Rectal smooth muscle tissue (tissue), 1 donor: ENCODE measurements around the gene PON3.

ENCODE experiments used
- H3K27ac ChIP-seq: one replicate; pipeline ENCODE4 v1.7.0; 2013; ENCODE audit warnings: low read depth, low read length, inconsistent platforms
- H3K27me3 ChIP-seq: one replicate; pipeline ENCODE4 v1.7.0; 2013; ENCODE audit warnings: low read length; ENCODE audit not compliant: control insufficient read depth, insufficient read depth
- H3K36me3 ChIP-seq: one replicate; pipeline ENCODE4 v1.7.0; 2013; ENCODE audit warnings: low read length; ENCODE audit not compliant: control insufficient read depth, insufficient read depth
- H3K4me1 ChIP-seq: one replicate; pipeline ENCODE4 v1.7.0; 2013; ENCODE audit warnings: low read length; ENCODE audit not compliant: control insufficient read depth, insufficient read depth
- H3K4me3 ChIP-seq: one replicate; pipeline ENCODE4 v1.7.0; 2013; ENCODE audit warnings: low read length
- H3K9ac ChIP-seq: one replicate; pipeline ENCODE4 v1.7.0; 2013; ENCODE audit warnings: low read length

The PON3 gene

DNA sequence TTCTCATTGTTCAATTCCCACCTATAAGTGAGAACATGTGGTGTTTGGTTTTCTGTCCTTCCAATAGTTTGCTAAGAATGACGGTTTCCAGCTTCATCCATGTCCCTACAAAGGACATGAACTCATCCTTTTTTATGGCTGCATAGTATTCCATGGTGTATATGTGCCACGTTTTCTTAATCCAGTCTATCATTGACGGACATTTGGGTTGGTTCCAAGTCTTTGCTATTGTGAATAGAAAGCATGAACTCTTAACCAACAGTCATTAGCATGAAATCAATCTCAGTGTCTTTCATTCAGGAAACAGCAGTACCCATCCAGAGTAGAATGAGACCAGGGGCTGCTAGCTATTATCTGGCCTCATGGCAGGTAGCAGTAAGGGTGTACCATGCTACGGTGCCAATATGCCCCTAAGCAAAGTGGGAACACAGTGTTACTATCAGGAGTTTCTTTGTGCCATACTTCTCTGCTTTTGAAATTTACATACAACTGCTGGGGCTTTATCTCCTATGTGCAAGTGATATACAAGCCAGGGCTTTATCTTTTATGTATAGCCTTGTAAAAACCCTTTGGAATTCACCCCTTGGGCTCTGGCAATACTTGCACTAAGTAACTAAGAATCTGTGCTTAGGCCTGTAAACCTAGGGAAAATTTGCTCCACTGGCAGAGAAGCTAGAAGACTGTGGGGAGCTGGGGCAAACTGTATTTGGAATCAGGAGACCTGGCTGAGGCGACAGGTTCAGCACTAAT, 33.2 kb upstream of the PON3 start:
- H3K36me3 ChIP-seq: peaks cover 2% of the 10 kb centered on the region
- no peak overlapping the region for H3K9ac ChIP-seq
- no peaks in the 10 kb centered on the region for H3K27me3 ChIP-seq
- peaks cover 2% of the 10 kb centered on the region for H3K4me1 ChIP-seq
- no peak overlapping the region for H3K4me3 ChIP-seq
- no peak overlapping the region for H3K27ac ChIP-seq

DNA sequence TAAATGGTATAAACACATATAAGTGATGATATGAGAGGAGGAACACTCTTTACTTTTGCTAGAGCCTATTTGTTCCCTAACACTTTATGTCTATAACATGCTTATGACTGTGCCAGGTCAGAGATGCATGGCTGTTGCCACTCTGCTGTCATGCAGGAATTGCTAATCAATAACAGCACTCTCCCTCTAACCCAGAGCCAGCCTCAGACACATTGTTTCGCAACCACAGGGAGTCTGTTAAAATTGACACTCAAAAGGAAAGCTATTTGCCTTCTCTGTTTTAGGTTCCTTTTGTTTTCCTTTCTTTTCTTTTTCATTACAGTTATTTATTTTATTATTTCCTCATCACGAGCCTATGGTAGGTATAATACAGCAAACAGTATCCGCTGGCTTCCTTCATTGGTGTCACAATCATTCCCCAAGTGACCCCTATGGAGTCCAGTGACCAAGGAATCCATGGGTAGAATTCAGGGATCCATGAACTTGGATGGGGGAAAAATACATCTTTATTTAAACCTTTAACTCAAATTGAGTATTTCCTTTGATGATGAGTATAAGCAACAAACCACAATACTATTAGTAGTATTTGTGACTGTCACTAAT, 31.8 kb upstream of the PON3 start:
- H3K27me3 ChIP-seq: no peaks in the 10 kb centered on the region
- no peak overlapping the region for H3K9ac ChIP-seq
- H3K4me3 ChIP-seq: no peak overlapping the region
- peaks cover 2% of the 10 kb centered on the region for H3K36me3 ChIP-seq
- no peaks in the 10 kb centered on the region for H3K4me1 ChIP-seq
- no peak overlapping the region for H3K27ac ChIP-seq

DNA sequence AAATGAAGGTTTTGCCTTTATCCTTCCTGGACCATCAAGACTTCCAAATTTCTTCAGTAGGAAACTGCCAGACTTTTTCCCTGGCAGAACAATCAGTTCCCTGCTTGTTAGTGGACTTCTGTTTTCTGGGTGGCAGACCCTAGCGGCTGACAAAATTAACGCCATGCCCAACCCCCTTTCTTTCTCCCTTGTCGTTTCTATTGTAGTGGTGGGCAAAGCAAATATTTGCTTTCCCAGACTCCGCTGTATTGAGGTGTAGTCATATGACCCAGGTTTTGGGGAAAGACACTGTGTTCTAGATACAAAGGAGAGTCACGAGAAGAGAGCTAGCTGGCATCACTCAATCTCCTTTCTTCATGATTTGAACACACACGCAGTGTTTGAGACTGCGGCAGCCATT, 31.0 kb upstream of the PON3 start:
- Histone ChIP-seq H3K4me3 (no peak overlapping the region), H3K27ac (no peak overlapping the region), H3K36me3 (peaks cover 2% of the 10 kb centered on the region), H3K27me3 (no peaks in the 10 kb centered on the region), H3K4me1 (no peaks in the 10 kb centered on the region), H3K9ac (no peak overlapping the region)

DNA sequence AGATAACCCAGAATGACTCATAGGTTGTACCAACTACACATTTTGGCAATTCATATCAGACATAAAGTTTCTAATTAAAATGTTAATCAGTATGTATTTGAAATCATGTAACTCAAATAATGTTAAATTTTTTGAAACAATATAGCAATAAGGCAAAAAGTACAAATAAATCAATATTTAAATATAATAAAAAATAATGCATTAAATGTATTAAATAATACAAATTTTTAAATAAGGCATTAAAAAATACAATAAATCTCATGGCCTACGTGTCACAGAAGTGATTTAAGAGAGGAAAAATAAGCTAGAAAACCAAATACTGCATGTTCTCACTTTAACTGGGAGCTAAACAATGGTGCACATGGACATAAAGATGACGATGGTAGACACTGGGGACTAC, 29.5 kb upstream of the PON3 start:
- Histone ChIP-seq H3K4me3 (no peak overlapping the region), H3K9ac (no peak overlapping the region), H3K27me3 (no peaks in the 10 kb centered on the region), H3K4me1 (no peaks in the 10 kb centered on the region), H3K36me3 (peaks cover 2% of the 10 kb centered on the region), H3K27ac (no peak overlapping the region)

DNA sequence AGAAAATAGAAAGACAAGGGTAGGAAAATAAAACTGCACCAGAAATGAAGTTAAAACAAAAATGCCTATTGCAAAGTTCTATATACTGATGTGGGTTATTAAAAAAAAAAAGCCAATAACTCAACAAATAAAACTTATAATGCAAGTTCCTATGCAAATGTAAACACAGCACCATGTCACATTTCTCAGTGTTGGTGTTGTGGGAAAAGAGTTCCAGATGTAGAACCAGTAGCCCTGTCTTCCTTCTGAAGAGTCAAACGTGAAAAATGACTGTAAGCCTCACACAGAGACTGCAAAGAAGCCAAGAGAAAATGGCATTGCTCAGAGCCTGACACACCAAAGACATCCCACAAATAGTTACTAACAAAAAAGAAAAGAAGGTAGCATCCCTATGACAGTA, 28.5 kb upstream of the PON3 start:
- H3K4me3 ChIP-seq: no peak overlapping the region
- peaks cover 2% of the 10 kb centered on the region for H3K36me3 ChIP-seq
- no peaks in the 10 kb centered on the region for H3K4me1 ChIP-seq
- no peaks in the 10 kb centered on the region for H3K27me3 ChIP-seq
- H3K9ac ChIP-seq: no peak overlapping the region
- no peak overlapping the region for H3K27ac ChIP-seq

DNA sequence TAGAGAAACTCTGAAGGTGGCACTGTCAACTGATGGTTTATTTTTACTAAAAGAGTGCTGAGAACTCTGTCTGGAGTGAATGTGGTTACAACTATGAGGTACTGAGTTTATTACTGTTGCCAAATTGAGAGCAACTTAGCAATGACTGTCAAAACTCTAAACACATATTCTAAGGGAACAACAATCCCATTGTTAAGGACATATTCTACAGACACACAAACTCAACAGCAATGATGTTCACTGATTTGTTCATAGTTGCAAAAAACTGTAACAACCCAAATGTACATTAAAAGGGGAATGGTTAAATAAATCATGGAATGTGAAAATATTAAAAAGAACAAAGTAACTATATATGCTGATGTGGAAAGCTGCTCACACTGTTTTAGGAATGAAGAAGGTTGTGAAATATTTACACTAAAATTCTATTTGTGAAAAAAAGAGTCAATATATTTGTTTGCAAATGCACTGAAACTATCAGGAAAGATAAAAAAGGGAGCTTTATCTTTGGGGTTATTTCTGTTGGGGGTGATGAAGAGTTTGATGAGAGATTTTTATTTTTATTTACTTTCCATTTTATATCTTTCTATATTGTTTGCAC, 25.8 kb upstream of the PON3 start:
- Histone ChIP-seq H3K9ac (no peak overlapping the region), H3K4me3 (no peak overlapping the region), H3K36me3 (no peaks in the 10 kb centered on the region), H3K27me3 (no peaks in the 10 kb centered on the region), H3K4me1 (no peaks in the 10 kb centered on the region), H3K27ac (no peak overlapping the region)

DNA sequence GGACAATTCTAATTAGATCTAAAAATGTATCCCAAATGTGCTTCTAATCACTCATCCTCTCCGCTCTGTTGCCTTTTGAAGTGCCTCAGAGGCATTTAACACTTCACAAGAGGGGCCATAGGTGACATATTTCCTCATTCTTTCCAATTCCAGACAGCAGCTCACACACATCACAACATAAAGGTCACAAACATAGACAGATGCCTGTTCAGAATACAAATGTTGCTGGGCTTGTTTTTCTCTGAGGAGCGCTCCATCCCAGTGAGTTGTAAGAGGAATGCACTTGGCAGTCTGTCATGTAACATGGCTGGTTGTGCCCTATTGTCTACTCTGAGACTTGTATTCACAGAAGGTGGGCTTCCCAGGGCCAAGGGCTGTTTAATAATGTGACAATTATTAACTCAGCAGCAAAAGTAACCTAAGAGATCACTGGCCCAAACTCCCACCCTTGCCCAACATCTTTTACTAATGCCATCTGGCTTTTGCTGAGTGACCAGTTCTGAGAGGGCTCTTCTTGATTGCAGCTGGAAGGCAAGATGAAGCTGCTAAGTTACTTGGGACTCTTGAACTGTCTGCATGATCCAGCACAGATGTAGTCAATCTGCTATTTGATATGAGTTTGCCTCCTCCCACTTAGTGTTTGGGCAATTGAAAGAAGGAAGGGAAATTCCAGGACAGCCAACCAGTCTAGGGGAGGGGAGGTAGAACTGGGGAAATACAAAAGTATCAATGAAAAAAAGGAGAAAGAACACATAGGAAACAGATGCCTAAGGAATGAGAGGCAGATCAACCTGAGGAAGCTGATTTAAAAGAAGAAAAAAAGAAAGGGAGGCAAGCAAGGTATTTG, 25.0 kb upstream of the PON3 start:
- Histone ChIP-seq H3K4me1 (peaks cover 2% of the 10 kb centered on the region), H3K9ac (no peak overlapping the region), H3K27ac (no peak overlapping the region), H3K4me3 (no peak overlapping the region), H3K36me3 (no peaks in the 10 kb centered on the region), H3K27me3 (no peaks in the 10 kb centered on the region)

DNA sequence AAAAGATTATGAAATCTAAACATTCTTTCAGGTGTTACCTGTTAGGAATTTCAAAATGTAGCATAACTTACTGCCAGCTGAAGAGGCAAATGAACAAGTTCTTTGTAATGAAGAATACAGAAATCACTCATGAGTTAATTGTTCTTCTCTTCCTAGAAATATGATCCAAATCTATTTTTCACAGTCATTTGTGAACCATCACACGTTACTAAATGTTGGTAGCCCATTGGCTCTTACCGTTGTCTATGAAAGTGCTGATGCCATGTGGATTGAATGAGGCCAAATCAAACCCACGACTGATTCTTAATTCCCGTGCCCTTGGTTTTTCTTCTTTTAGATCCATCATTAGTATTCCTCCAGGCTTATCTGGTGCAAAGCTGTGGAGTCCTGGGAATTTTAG, 15.9 kb upstream of the PON3 start:
- Histone ChIP-seq H3K36me3 (no peaks in the 10 kb centered on the region), H3K27me3 (no peaks in the 10 kb centered on the region), H3K9ac (no peak overlapping the region), H3K4me3 (no peak overlapping the region), H3K4me1 (peaks cover 4% of the 10 kb centered on the region), H3K27ac (no peak overlapping the region)

DNA sequence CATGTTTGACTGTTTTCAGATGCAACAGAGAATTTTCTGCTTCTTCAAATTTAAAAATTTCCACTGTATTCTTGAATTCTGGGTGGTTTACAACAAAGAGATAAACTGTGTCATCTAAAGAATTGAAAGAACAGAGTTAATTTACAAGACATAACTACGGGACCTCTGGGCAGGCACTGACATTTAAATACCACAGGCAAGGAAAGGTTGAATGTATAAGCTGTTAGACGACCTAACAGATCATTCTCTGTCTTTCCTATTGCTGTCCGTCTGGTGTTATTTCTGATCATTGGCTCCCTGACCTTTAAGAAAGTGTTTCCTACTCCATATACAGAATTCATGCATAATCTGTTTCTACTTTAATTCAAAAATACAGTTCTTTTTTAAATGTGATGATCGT, 15.5 kb upstream of the PON3 start:
- Histone ChIP-seq H3K36me3 (peaks cover under 1% of the 10 kb centered on the region), H3K27ac (no peak overlapping the region), H3K27me3 (no peaks in the 10 kb centered on the region), H3K4me3 (no peak overlapping the region), H3K9ac (no peak overlapping the region), H3K4me1 (peaks cover 4% of the 10 kb centered on the region)

DNA sequence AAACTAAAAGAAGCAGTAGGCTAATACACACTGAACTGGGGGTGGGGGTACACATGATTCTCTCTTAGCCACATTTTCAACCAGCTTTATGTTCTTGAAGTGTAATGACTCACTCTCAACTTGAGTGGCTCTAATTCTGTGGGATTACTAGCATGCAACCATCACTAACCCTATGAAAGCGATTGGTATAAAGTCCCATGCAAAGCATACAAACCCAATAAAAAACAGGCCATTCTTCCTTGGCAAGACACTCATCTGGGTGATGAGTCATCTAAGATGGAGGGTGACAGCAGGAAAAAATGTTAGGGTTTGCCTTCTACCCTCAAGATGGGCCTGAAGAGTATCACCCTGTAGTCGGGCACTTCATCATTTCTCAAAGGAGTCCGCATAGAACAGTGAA, 14.9 kb upstream of the PON3 start:
- Histone ChIP-seq H3K27ac (no peak overlapping the region), H3K4me1 (no peaks in the 10 kb centered on the region), H3K4me3 (no peak overlapping the region), H3K36me3 (peaks cover 3% of the 10 kb centered on the region), H3K9ac (no peak overlapping the region), H3K27me3 (no peaks in the 10 kb centered on the region)

DNA sequence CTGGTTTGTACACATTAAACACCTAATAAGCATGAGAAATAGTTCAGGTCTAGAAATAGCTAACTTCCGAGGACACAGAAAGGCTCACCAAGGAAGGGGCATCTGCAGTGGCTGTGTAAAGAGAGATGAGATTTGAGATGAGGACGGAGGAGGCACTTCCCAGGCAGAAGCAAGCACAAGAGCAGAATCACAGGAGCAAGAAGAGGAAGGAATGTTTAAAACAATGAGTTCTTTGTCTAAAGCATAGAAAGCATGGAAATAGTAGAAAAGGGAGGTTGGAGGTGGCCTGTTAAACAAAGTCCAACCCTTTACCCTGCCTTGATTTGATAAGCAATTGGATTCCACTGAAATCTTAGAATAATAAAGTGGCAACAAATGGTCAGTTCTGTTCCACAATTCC, 11.6 kb upstream of the PON3 start:
- no peaks in the 10 kb centered on the region for H3K4me1 ChIP-seq
- H3K27ac ChIP-seq: no peak overlapping the region
- H3K36me3 ChIP-seq: peaks cover 5% of the 10 kb centered on the region

DNA sequence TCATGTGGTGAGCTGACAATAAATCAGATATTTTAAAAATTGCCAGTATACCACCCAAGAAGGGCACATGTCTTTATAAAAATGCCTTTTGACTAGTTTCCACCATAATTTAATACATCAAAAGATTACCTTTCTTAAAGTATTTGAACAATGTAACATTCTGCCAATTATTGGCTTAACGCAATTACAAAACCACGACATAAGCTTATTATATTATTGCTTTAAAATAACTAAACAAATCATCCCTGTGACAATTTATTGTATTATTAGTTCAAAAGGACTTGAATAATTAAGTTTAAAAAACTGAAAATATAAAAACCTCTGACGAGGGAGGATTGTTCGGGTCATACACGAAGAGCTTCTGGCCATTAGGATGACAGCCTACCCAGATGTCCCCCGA, 9.6 kb upstream of the PON3 start:
- H3K36me3 ChIP-seq: peaks cover 5% of the 10 kb centered on the region
- H3K4me3 ChIP-seq: no peak overlapping the region
- no peaks in the 10 kb centered on the region for H3K4me1 ChIP-seq
- no peak overlapping the region for H3K27ac ChIP-seq
- no peaks in the 10 kb centered on the region for H3K27me3 ChIP-seq
- H3K9ac ChIP-seq: no peak overlapping the region

More for the DNA sequence above, 11.6 kb upstream of the PON3 start:
- H3K4me3 ChIP-seq: no peak overlapping the region
- no peaks in the 10 kb centered on the region for H3K27me3 ChIP-seq
- H3K9ac ChIP-seq: no peak overlapping the region
